HG03520 (cell line): ENCODE data around the gene ST8SIA6.

Source experiments
- ATAC-seq: cut with Tn5 transposase; IDR thresholded peaks from one replicate; pipeline ENCODE4 v1.9.1; 2021; ENCODE audit warnings: mild to moderate bottlenecking, moderate library complexity; ENCODE audit not compliant: unreplicated experiment

Gene ST8SIA6

GRCh38 chr10:17387861-17388503 is 66.4 kb downstream of the ST8SIA6 start:
- ATAC-seq: no peak

- no peak for ATAC-seq
These were observed 67.7 kb downstream of the ST8SIA6 start for GRCh38 chr10:17386616-17387075.

GRCh38 chr10:17386021-17386420 is 68.4 kb downstream of the ST8SIA6 start:
- ATAC-seq: no peak

- no peak for ATAC-seq
These were observed 69.3 kb downstream of the ST8SIA6 start for GRCh38 chr10:17385066-17385465.

GRCh38 chr10:17383801-17384555 is 70.4 kb downstream of the ST8SIA6 start:
- no peak for ATAC-seq

GRCh38 chr10:17381502-17382142 is 72.8 kb downstream of the ST8SIA6 start:
- no peak for ATAC-seq

GRCh38 chr10:17380888-17381287 is 73.5 kb downstream of the ST8SIA6 start:
- ATAC-seq: no peak

- ATAC-seq: no peak
These were observed 74.4 kb downstream of the ST8SIA6 start for GRCh38 chr10:17380016-17380415.

- ATAC-seq: no peak
These were observed 75.2 kb downstream of the ST8SIA6 start for GRCh38 chr10:17379151-17379690.

GRCh38 chr10:17375936-17376584 is 78.3 kb downstream of the ST8SIA6 start:
- ATAC-seq: no peak

- ATAC-seq: no peak
These were observed 85.6 kb downstream of the ST8SIA6 start for GRCh38 chr10:17368708-17369272.

GRCh38 chr10:17366705-17367104 is 87.7 kb downstream of the ST8SIA6 start:
- ATAC-seq: no peak

- no peak for ATAC-seq
These were observed 89.0 kb downstream of the ST8SIA6 start for GRCh38 chr10:17365402-17365801.

- ATAC-seq: no peak
These were observed 95.9 kb downstream of the ST8SIA6 start for GRCh38 chr10:17358461-17358860.

GRCh38 chr10:17357781-17358180 is 96.6 kb downstream of the ST8SIA6 start:
- no peak for ATAC-seq

- no peak for ATAC-seq
These were observed 97.6 kb downstream of the ST8SIA6 start for GRCh38 chr10:17356820-17357219.

GRCh38 chr10:17354781-17355180 is 99.6 kb downstream of the ST8SIA6 start:
- ATAC-seq: no peak

GRCh38 chr10:17353568-17354300 is 100.7 kb downstream of the ST8SIA6 start:
- no peak for ATAC-seq

GRCh38 chr10:17352583-17352982 is 101.8 kb downstream of the ST8SIA6 start:
- ATAC-seq: no peak

GRCh38 chr10:17351506-17351905 is 102.9 kb downstream of the ST8SIA6 start:
- ATAC-seq: no peak
